Lower lobe of right lung (tissue), 2 donors: Measurements from ENCODE around the gene MYL5. TPM values are rescaled to one million over a fixed set of nuclear protein-coding genes. Genes with fewer than 3 reads are reported as not detected.

Experiments used
- ATAC-seq, 2 donors: fragments of 200-7000 bp; cut with Tn5 transposase; one replicate each; pipeline ENCODE4 v1.9.1; 2020 to 2022; ENCODE audit warnings: mild to moderate bottlenecking in 2 of 2, moderate library complexity in 2 of 2
- DNase-seq: peaks from one replicate; pipeline ENCODE4 v3.0.0-alpha.2; 2020
- H3K27ac ChIP-seq: fragments of 200-600 bp; one replicate; pipeline ENCODE4 v1.8.0; 2022
- H3K27me3 ChIP-seq: fragments of 200-600 bp; one replicate; pipeline ENCODE4 v1.8.0; 2022; ENCODE audit warnings: low read depth
- H3K36me3 ChIP-seq: fragments of 200-600 bp; one replicate; pipeline ENCODE4 v1.8.0; 2022; ENCODE audit warnings: mild to moderate bottlenecking
- H3K4me1 ChIP-seq: fragments of 200-600 bp; one replicate; pipeline ENCODE4 v1.8.0; 2022
- H3K4me3 ChIP-seq: fragments of 200-600 bp; one replicate; pipeline ENCODE4 v1.8.0; 2022; ENCODE audit warnings: mild to moderate bottlenecking
- H3K9me3 ChIP-seq: fragments of 200-600 bp; one replicate; pipeline ENCODE4 v1.8.0; 2022
- intact Hi-C: fragments of 100-400 bp; cut with DNase I; formaldehyde crosslinking; loops from one replicate; pipeline ENCODE4 v1.11.0; 2022
- total RNA-seq: library from RNA; stranded (reverse); fragmentation: NEBNext Ultra II Directional; extraction: Animal tissue kit (Norgen Biotek cat#: 25700); gene quantifications from one replicate; pipeline ENCODE4 v1.2.1, GENCODE V29; 2021
- TF ChIP-seq, protein P1 (sequence below): fragments of 200-600 bp; IDR thresholded peaks from one replicate; pipeline ENCODE4 v1.8.0; 2022; ENCODE audit warnings: antibody characterized with exemption, mild to moderate bottlenecking
- donor health status: DM: no; HTN: yes; CAD: no; lungs with severe emphysema.

Gene MYL5
- total RNA-seq, 1 donor from 2014 or later = 9.7 TPM

DNA sequence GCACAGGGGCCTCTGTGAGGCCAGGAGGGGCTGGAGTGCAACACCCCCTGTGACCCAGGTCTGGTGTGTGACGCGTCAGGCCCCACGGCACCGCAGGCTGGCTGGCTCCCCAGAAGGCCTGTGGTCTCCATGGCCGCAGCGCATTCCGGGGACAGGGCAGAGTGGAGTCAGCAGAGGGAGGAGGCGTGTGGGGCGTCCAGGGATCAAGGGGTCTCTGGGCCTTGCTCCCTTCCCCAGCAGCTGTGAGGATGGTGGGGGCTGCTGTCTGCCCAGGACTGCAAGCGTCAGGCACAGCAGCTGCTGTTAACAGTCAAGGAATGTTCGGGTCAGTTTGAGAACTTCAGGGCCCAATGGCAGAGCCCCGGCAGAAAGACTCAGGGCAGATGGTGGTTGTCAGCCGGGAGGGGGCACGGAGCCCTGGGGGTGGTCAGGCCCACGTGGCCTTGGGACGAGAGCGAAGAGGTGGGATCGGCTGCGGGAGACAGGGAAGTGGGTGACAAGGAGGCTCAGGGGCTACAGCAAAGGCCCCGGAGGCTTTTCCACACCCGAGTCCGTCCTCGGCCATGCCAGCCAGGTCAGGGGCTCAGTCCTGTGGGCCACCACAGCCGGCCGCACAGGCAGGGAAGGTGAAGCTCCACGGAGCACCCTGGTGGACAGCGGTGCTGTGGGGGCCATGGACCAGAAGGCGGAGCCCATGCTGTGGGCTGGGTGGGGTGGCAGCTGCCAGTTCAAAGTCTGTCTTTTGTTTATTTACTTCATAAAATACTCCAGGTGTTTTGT, 49.6 kb downstream of the MYL5 start:
- Histone ChIP-seq H3K27me3 (no peaks in the 10 kb centered on the region), H3K27ac (peak overlapping the region; percentile 18), H3K4me1 (peaks cover 23% of the 10 kb centered on the region), H3K4me3 (no peak overlapping the region), H3K36me3 (peaks cover 11% of the 10 kb centered on the region), H3K9me3 (no peaks in the 10 kb centered on the region)
- intact Hi-C loops = no loop called here
- TF ChIP-seq, protein P1, sequence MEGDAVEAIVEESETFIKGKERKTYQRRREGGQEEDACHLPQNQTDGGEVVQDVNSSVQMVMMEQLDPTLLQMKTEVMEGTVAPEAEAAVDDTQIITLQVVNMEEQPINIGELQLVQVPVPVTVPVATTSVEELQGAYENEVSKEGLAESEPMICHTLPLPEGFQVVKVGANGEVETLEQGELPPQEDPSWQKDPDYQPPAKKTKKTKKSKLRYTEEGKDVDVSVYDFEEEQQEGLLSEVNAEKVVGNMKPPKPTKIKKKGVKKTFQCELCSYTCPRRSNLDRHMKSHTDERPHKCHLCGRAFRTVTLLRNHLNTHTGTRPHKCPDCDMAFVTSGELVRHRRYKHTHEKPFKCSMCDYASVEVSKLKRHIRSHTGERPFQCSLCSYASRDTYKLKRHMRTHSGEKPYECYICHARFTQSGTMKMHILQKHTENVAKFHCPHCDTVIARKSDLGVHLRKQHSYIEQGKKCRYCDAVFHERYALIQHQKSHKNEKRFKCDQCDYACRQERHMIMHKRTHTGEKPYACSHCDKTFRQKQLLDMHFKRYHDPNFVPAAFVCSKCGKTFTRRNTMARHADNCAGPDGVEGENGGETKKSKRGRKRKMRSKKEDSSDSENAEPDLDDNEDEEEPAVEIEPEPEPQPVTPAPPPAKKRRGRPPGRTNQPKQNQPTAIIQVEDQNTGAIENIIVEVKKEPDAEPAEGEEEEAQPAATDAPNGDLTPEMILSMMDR = no peak
- DNase-seq (no peak), ATAC-seq (peak in 1 of 2 donors; percentile 29)

DNA sequence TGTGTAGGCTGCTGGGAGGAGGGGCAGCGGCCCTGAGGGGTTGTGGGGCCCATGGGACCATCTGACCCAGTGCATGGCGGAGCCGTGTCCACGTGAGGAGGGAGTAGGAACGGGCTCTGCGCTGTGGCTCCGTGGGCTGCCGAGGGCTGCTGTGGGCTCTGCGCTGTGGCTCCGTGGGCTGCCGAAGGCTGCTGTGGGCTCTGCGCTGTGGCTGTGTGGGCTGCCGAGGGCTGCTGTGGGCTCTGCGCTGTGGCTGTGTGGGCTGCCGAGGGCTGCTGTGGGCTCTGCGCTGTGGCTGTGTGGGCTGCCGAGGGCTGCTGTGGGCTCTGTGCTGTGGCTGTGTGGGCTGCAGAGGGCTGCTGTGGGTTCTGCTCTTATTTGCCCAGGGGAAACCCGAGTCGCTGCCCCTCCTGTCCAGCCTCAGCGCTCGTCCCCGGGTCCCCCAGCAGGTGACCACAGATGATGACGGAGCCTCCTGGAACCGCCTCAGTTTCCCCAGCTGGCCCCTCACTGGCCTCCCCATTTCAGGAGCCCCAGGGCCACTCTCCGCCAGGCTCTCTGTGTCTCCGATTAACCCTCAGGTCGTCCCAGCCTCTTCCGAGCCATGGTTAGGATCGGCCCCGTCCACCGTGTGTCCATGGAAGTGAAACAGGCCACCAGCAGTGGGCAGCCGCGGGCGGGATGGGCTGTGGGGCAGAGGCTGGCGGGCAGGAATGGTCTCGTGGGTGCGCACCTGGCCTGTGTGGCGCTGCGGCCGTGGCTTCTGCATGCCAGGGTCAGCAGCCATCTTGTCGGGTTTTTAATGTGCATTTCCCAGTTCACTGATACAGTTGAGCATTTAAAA, 51.3 kb downstream of the MYL5 start:
- no peak for ATAC-seq
- H3K27ac ChIP-seq = no peak overlapping the region

DNA sequence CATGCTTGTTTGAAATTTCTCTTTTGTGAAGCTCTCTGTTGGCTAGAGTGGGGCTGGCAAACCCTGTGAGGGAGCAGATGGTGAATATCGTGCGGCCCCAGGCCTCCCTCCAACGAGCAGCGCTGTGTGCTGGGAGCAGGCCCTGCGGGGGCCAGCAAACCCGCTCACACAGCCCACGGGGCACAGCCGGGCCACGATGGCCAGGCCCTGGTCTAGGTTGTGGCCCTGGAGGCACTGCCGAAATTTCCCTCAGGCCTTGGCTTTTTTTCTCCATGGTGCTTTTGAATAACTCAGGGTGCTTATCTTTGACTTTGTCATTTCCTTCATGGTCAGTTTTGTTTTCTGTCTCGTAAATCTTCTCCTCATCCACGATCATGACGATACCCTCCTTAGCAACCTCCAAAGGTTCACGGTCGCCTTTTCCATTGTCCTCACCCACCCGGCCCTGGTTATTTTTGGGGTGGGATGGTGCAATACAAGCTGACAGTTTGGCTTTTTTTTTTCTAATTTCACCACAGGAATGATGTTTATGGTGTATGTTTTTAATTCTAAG, 52.0 kb downstream of the MYL5 start:
- no peak overlapping the region for H3K27ac ChIP-seq
- no peak for DNase-seq
- no peaks in the 10 kb centered on the region for H3K27me3 ChIP-seq
- ATAC-seq = peak in 1 of 2 donors; percentile 13
- TF ChIP-seq, protein P1 = no peak
- intact Hi-C loops = no loop called here
- H3K4me3 ChIP-seq = no peak overlapping the region
- H3K4me1 ChIP-seq = peaks cover 17% of the 10 kb centered on the region
- H3K36me3 ChIP-seq = peaks cover 32% of the 10 kb centered on the region
- H3K9me3 ChIP-seq = no peaks in the 10 kb centered on the region

More for the DNA sequence above, 51.3 kb downstream of the MYL5 start:
- peaks cover 23% of the 10 kb centered on the region for H3K4me1 ChIP-seq
- TF ChIP-seq, protein P1 = no peak
- H3K9me3 ChIP-seq = no peaks in the 10 kb centered on the region
- no peaks in the 10 kb centered on the region for H3K27me3 ChIP-seq
- H3K4me3 ChIP-seq = no peak overlapping the region
- intact Hi-C loops = no loop called here
- no peak for DNase-seq
- peaks cover 25% of the 10 kb centered on the region for H3K36me3 ChIP-seq

DNA sequence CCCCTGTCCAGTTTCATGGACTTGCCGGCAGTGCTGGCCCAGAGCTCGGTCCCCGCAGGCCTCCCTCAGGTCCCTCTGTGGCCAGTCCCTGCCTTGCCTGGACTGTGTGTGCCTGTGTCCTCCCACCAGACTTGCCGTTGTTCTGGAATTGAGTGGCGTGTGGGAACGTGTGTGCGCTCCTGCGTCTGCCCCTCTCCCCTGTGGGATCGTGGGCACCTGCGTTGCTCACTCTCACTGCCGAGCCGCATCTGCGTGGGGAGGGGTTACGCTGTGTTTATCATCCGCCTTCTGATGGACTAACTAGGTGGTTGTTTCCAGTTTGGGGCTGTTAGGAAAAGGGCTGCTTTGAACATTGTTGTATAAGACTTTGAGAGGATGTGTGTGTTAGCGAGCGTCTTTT, 52.5 kb downstream of the MYL5 start:
- H3K36me3 ChIP-seq = peaks cover 32% of the 10 kb centered on the region
- no peak overlapping the region for H3K27ac ChIP-seq
- TF ChIP-seq, protein P1 = no peak

DNA sequence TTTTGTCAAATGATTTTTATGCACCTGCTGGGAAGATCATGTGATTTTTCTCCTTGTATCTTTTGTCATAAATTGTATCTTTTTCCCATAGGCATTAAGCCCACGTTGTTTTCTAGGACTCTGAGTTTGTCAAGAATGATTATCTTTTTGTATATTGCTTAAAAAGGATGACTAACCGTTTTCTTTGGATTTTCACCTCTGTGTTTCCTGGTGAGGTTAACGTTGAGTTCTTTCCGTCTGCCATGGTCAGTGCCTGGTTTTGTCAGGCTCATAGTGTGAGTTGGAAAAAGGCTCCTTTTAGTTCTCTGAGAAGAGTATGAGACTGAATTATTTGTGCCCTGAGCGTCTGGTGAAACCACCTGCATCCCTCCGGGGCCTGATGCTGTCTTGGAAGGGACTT, 53.2 kb downstream of the MYL5 start:
- Histone ChIP-seq H3K36me3 (peaks cover 32% of the 10 kb centered on the region), H3K27ac (no peak overlapping the region), H3K4me3 (no peak overlapping the region), H3K4me1 (peaks cover 16% of the 10 kb centered on the region), H3K9me3 (no peaks in the 10 kb centered on the region), H3K27me3 (no peaks in the 10 kb centered on the region)
- ATAC-seq (no peak), DNase-seq (no peak)
- TF ChIP-seq, protein P1 = no peak
- intact Hi-C loops = no loop called here

More for the DNA sequence above, 52.5 kb downstream of the MYL5 start:
- intact Hi-C loops = no loop called here
- H3K9me3 ChIP-seq = no peaks in the 10 kb centered on the region
- peaks cover 16% of the 10 kb centered on the region for H3K4me1 ChIP-seq
- H3K4me3 ChIP-seq = no peak overlapping the region
- ATAC-seq (no peak), DNase-seq (no peak)
- H3K27me3 ChIP-seq = no peaks in the 10 kb centered on the region
